SK-N-SH (cell line): ENCODE measurements around the gene PSMG4. TPM values are rescaled to one million over a fixed set of nuclear protein-coding genes. Genes with fewer than 3 reads are reported as not detected.

Experiments used
- CTCF ChIA-PET: fragments of 300-600, 350-600 bp; formaldehyde crosslinking; extraction: SDS; loops from one replicate; lab custom pipeline; 2021; lab: Yijun Ruan, JAX
- POLR2A ChIA-PET: fragments of 350-600 bp; sonication (Branson Sonifier 250); formaldehyde crosslinking; extraction: SDS; loops from one replicate; lab custom pipeline; 2020; ENCODE audit warnings: antibody characterized with exemption, inconsistent platforms; lab: Yijun Ruan, JAX
- DNase-seq: peaks from one replicate; pipeline ENCODE4 v3.0.0; 2012
- H2AFZ ChIP-seq: fragments of 200-600 bp; sonication (generic); 2 replicates; pipeline ENCODE4 v1.8.1; 2016; ENCODE audit warnings: antibody characterized with exemption, mild to moderate bottlenecking, low read depth
- H3F3A ChIP-seq: fragments of 200-600 bp; sonication (generic); replicated peaks from 2 replicates; pipeline ENCODE3; 2016; ENCODE audit warnings: antibody characterized with exemption, mild to moderate bottlenecking; ENCODE audit not compliant: insufficient read depth
- H3K27ac ChIP-seq, 2 experiments: fragments of 200-500 bp in 1 of 2; fragments of 200-600 bp in 1 of 2; sonication (Bioruptor generic) in 1 of 2; sonication (generic), shearing (Covaris generic) in 1 of 2; 2 replicates each; pipeline versions ENCODE4 v1.5.1 to v1.6.1; 2014 to 2016; ENCODE audit warnings: low read depth in 2 of 2, inconsistent platforms in 1 of 2, low read length in 1 of 2, mild to moderate bottlenecking in 1 of 2, mixed read lengths in 1 of 2
- H3K27me3 ChIP-seq: fragments of 200-600 bp; sonication (generic), shearing (Covaris generic); 2 replicates; pipeline ENCODE4 v1.6.1; 2016; ENCODE audit warnings: mixed run types; ENCODE audit not compliant: insufficient read depth
- H3K36me3 ChIP-seq, 2 experiments: fragments of 200-500 bp in 1 of 2; fragments of 200-600 bp in 1 of 2; sonication (Bioruptor generic) in 1 of 2; sonication (generic) in 1 of 2; replicated peaks in 1 of 2; 2 replicates each; pipeline versions ENCODE3 to v1.5.1; 2014 to 2016; ENCODE audit warnings: low read length in 1 of 2, mild to moderate bottlenecking in 1 of 2; ENCODE audit not compliant: insufficient read depth in 2 of 2, control insufficient read depth in 1 of 2
- H3K4me1 ChIP-seq, 2 experiments: fragments of 200-500 bp in 1 of 2; fragments of 200-600 bp in 1 of 2; sonication (Bioruptor generic) in 1 of 2; sonication (generic), shearing (Covaris generic) in 1 of 2; 2 replicates each; pipeline versions ENCODE4 v1.5.1 to v1.6.1; 2014 to 2016; ENCODE audit warnings: low read depth in 1 of 2, low read length in 1 of 2, mixed run types in 1 of 2; ENCODE audit not compliant: insufficient read depth in 2 of 2, control insufficient read depth in 1 of 2
- H3K4me2 ChIP-seq: fragments of 200-600 bp; sonication (generic), shearing (Covaris generic); 2 replicates; pipeline ENCODE4 v1.6.1; 2017; ENCODE audit warnings: mixed run types
- H3K4me3 ChIP-seq, 2 experiments: fragments of 200-500 bp in 1 of 2; fragments of 200-600 bp in 1 of 2; sonication (Bioruptor generic) in 1 of 2; sonication (generic), shearing (Covaris generic) in 1 of 2; 2 replicates each; pipeline versions ENCODE4 v1.5.1 to v1.8.1; 2014 to 2016; ENCODE audit warnings: low read depth in 2 of 2, inconsistent platforms in 1 of 2, low read length in 1 of 2, mild to moderate bottlenecking in 1 of 2, mixed read lengths in 1 of 2, moderate library complexity in 1 of 2
- H3K79me2 ChIP-seq: fragments of 200-600 bp; sonication (generic); 2 replicates; pipeline ENCODE4 v1.8.1; 2017; ENCODE audit warnings: mild to moderate bottlenecking; ENCODE audit not compliant: insufficient read depth
- H3K9ac ChIP-seq: fragments of 200-600 bp; sonication (generic); 2 replicates; pipeline ENCODE4 v1.6.1; 2017; ENCODE audit warnings: mixed run types
- H3K9me2 ChIP-seq: fragments of 200-600 bp; sonication (generic); 2 replicates; pipeline ENCODE4 v1.6.1; 2017; ENCODE audit warnings: mixed run types
- H3K9me3 ChIP-seq: fragments of 200-600 bp; sonication (generic); 2 replicates; pipeline ENCODE4 v1.6.1; 2017; ENCODE audit warnings: mixed run types, mild to moderate bottlenecking, moderate library complexity
- H4K20me1 ChIP-seq: fragments of 200-600 bp; sonication (generic); 2 replicates; pipeline ENCODE4 v1.6.1; 2017; ENCODE audit warnings: mild to moderate bottlenecking, mixed run types; ENCODE audit not compliant: insufficient read depth
- CHD2 ChIP-seq: fragments of 150-350 bp; IDR thresholded peaks from 2 replicates; pipeline ENCODE4 v1.6.1; 2018; ENCODE audit warnings: low read length; ENCODE audit not compliant: partially characterized antibody
- ELF1 ChIP-seq: IDR thresholded peaks from 2 replicates; pipeline ENCODE4 v1.4.0; 2012
- EZH2phosphoT487 ChIP-seq: fragments of 200-600 bp; sonication (generic); IDR thresholded peaks from 2 replicates; pipeline ENCODE4 v1.6.1; 2017; ENCODE audit warnings: low read depth, mixed run types, mild to moderate bottlenecking, antibody characterized with exemption, moderate library complexity, borderline replicate concordance
- FOSL2 ChIP-seq: IDR thresholded peaks from 2 replicates; pipeline ENCODE4 v1.4.0; 2012; ENCODE audit warnings: low read depth, mild to moderate bottlenecking, moderate library complexity, borderline replicate concordance
- FOXJ3 ChIP-seq: sonication (generic); formaldehyde crosslinking; IDR thresholded peaks from 2 replicates; pipeline ENCODE4 v1.5.1; 2020; ENCODE audit warnings: mild to moderate bottlenecking, missing genetic modification reagents
- GATA2 ChIP-seq: sonication (generic); formaldehyde crosslinking; IDR thresholded peaks from 2 replicates; pipeline ENCODE4 v1.5.0; 2020; ENCODE audit warnings: mild to moderate bottlenecking, missing genetic modification reagents
- IRF3 ChIP-seq: fragments of 150-350 bp; IDR thresholded peaks from 2 replicates; pipeline ENCODE4 v1.6.1; 2016; ENCODE audit warnings: mild to moderate bottlenecking, low read depth, low read length
- MEF2A ChIP-seq: IDR thresholded peaks from 2 replicates; pipeline ENCODE4 v1.4.0; 2012; ENCODE audit warnings: low read depth, borderline replicate concordance
- MXI1 ChIP-seq: IDR thresholded peaks from 2 replicates; pipeline ENCODE4 v1.6.1; 2012; ENCODE audit warnings: mild to moderate bottlenecking, low read depth, low read length, improper control_type of control experiment
- PBX3 ChIP-seq: IDR thresholded peaks from 2 replicates; pipeline ENCODE4; 2012
- RAD21 ChIP-seq: IDR thresholded peaks from 2 replicates; pipeline ENCODE4 v1.6.1; 2012; ENCODE audit warnings: mild to moderate bottlenecking, low read length
- RCOR1 ChIP-seq: fragments of 150-350 bp; IDR thresholded peaks from 2 replicates; pipeline ENCODE4 v1.6.1; 2017; ENCODE audit warnings: antibody characterized with exemption, low read length
- RXRA ChIP-seq: IDR thresholded peaks from 2 replicates; pipeline ENCODE4 v1.4.0; 2012; ENCODE audit warnings: low read depth, mild to moderate bottlenecking, borderline replicate concordance
- TEAD4 ChIP-seq: IDR thresholded peaks from 2 replicates; pipeline ENCODE4 v1.4.0; 2012; ENCODE audit warnings: mild to moderate bottlenecking, borderline replicate concordance; ENCODE audit not compliant: insufficient read depth
- USF2 ChIP-seq: fragments of 150-350 bp; IDR thresholded peaks from 2 replicates; pipeline ENCODE4 v1.6.1; 2017; ENCODE audit warnings: antibody characterized with exemption, low read length, low read depth, borderline replicate concordance
- YY1 ChIP-seq: IDR thresholded peaks from 2 replicates; pipeline ENCODE4 v1.4.0; 2012; ENCODE audit warnings: low read depth, mild to moderate bottlenecking
- WGBS: methylation state at CpG from one replicate; pipeline ENCODE4 v1.1.6; 2017; ENCODE audit warnings: low lambda C conversion rate; 5-methylcytosine and 5-hydroxymethylcytosine counted together
- polyA plus RNA-seq, 3 experiments: library from polyadenylated mRNA; depleted of rRNA; stranded (reverse); fragments of >200 nt; gene quantifications; 2 replicates each; pipeline ENCODE4 v1.2.3, GENCODE V29; 2012
- TF ChIP-seq, protein P1 (sequence below): IDR thresholded peaks from 2 replicates; pipeline ENCODE4 v1.4.0; 2012; ENCODE audit warnings: low read depth, borderline replicate concordance
- TF ChIP-seq, protein P2 (sequence below): IDR thresholded peaks from 2 replicates; pipeline ENCODE4 v1.4.0; 2012; ENCODE audit warnings: low read depth, borderline replicate concordance
- TF ChIP-seq, protein P3 (sequence below): fragments of 200-600 bp; sonication (generic); IDR thresholded peaks from 2 replicates; pipeline ENCODE4 v1.6.1; 2017; ENCODE audit warnings: antibody characterized with exemption, mild to moderate bottlenecking, moderate library complexity

Gene PSMG4
- polyA plus RNA-seq, 1 of the 3 experiments (the other 2 are of a cell fraction) = 61.3 TPM

- no peak for TF ChIP-seq IRF3
- TF ChIP-seq TEAD4 = no peak
- peak; percentile 79; the same call in 1 of the 2 replicates for TF ChIP-seq FOSL2
- no peak for TF ChIP-seq FOXJ3
- TF ChIP-seq USF2 = no peak
- TF ChIP-seq CHD2 = peak; percentile 71
- TF ChIP-seq RCOR1 = peak; percentile 83
- 0 out of 2 replicates have a peak, but pooled peaks have one; percentile 19 for TF ChIP-seq RXRA
- peak; percentile 76 for TF ChIP-seq RAD21
- TF ChIP-seq YY1 = no peak
- no peak for TF ChIP-seq EZH2phosphoT487
- peak; percentile 88 for TF ChIP-seq ELF1
These were observed 49.4 kb upstream of the PSMG4 start (continued) for GRCh38 chr6:3209114-3210023.

DNA sequence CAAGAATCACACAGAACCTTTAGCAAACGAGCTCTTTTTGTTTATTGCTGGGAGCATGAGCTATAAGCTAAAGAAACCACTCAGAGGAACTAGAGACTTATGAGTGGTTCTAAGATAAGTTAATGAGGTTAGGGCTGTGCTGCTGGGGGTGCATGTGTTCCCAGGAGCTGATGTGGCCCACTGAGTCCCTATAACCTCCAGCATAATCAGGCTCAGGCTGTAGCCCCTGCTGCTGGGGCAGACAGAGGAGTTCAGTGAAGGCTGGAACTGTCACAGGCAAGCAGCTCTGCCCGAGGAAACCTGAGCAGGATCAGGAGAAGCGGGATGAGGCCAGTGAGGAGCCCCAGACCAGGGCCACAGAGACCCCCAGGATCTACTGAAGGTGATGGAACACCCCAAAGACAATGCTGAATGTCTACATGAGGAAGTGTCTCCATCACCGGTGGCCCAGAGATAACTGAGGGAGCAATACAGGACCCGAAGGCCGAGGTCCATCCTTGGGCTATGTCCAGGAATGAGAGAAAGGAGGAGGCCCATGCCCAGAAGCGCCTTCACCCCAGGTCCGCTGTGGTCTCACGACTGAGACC is 48.6 kb upstream of the PSMG4 start:
- Histone ChIP-seq H3K9me2 (no peaks in the 10 kb centered on the region), H3K27ac (peak overlapping the region in 1 of 2 experiments; percentile 80; a peak in 2 of 4 replicates), H2AFZ (peak overlapping the region; percentile 64; the same call in 1 of the 2 replicates), H3K9ac (no peak overlapping the region), H3K9me3 (no peaks in the 10 kb centered on the region), H3F3A (peaks cover 30% of the 10 kb centered on the region), H3K4me2 (peak overlapping the region; percentile 66; the same call in 1 of the 2 replicates), H3K79me2 (no peaks in the 10 kb centered on the region), H3K4me1 (peaks cover 16 to 25% of the 10 kb centered on the region in 2 experiments), H3K4me3 (no peak overlapping the region), H4K20me1 (no peaks in the 10 kb centered on the region), H3K27me3 (no peaks in the 10 kb centered on the region), H3K36me3 (no peaks in the 10 kb centered on the region)
- POLR2A ChIA-PET = interaction anchor here (0.6 to 2.4 kb wide), 4 partner anchors 13 to 53 kb away, joined by 3 to 18 read pairs (median 6); partner anchors contain the start of genes TUBB2A and TUBB2B
- no peak for DNase-seq
- CTCF ChIA-PET = interaction anchor here (0.9 to 2.5 kb wide), 8 partner anchors 10 to 89 kb away, joined by 3 to 8 read pairs (median 4); no protein-coding TSS in a partner anchor
- WGBS = 97% methylated on average over 9 of the region's 9 CpGs
- no peak for TF ChIP-seq MXI1
- TF ChIP-seq MEF2A = no peak
- no peak for TF ChIP-seq GATA2 (CRISPR knock-in tag)
- TF ChIP-seq, protein P1, sequence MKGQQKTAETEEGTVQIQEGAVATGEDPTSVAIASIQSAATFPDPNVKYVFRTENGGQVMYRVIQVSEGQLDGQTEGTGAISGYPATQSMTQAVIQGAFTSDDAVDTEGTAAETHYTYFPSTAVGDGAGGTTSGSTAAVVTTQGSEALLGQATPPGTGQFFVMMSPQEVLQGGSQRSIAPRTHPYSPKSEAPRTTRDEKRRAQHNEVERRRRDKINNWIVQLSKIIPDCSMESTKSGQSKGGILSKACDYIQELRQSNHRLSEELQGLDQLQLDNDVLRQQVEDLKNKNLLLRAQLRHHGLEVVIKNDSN = no peak
- TF ChIP-seq, protein P2, sequence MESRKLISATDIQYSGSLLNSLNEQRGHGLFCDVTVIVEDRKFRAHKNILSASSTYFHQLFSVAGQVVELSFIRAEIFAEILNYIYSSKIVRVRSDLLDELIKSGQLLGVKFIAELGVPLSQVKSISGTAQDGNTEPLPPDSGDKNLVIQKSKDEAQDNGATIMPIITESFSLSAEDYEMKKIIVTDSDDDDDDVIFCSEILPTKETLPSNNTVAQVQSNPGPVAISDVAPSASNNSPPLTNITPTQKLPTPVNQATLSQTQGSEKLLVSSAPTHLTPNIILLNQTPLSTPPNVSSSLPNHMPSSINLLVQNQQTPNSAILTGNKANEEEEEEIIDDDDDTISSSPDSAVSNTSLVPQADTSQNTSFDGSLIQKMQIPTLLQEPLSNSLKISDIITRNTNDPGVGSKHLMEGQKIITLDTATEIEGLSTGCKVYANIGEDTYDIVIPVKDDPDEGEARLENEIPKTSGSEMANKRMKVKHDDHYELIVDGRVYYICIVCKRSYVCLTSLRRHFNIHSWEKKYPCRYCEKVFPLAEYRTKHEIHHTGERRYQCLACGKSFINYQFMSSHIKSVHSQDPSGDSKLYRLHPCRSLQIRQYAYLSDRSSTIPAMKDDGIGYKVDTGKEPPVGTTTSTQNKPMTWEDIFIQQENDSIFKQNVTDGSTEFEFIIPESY = no peak
- no peak for TF ChIP-seq RCOR1
- TF ChIP-seq YY1 = no peak
- TF ChIP-seq CHD2 = no peak
- TF ChIP-seq PBX3 = no peak
- TF ChIP-seq USF2 = no peak
- TF ChIP-seq EZH2phosphoT487 = no peak
- TF ChIP-seq, protein P3, sequence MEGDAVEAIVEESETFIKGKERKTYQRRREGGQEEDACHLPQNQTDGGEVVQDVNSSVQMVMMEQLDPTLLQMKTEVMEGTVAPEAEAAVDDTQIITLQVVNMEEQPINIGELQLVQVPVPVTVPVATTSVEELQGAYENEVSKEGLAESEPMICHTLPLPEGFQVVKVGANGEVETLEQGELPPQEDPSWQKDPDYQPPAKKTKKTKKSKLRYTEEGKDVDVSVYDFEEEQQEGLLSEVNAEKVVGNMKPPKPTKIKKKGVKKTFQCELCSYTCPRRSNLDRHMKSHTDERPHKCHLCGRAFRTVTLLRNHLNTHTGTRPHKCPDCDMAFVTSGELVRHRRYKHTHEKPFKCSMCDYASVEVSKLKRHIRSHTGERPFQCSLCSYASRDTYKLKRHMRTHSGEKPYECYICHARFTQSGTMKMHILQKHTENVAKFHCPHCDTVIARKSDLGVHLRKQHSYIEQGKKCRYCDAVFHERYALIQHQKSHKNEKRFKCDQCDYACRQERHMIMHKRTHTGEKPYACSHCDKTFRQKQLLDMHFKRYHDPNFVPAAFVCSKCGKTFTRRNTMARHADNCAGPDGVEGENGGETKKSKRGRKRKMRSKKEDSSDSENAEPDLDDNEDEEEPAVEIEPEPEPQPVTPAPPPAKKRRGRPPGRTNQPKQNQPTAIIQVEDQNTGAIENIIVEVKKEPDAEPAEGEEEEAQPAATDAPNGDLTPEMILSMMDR = no peak
